Progenitor cell of endocrine pancreas (in vitro differentiated cells): Measurements from ENCODE around the gene PERCC1. TPM values are rescaled to one million over a fixed set of nuclear protein-coding genes. Genes with fewer than 3 reads are reported as not detected.

Source experiments
- DNase-seq: peaks from one replicate; pipeline ENCODE4 v3.0.0; 2021; ENCODE audit warnings: low spot score; ENCODE audit not compliant: unreplicated experiment
- H3K27ac Mint-ChIP-seq: 2 replicates; pipeline ENCODE4 v1.8.0; 2021; ENCODE audit warnings: mild to moderate bottlenecking, moderate library complexity, mixed read lengths
- H3K27me3 Mint-ChIP-seq: 2 replicates; pipeline ENCODE4 v1.8.0; 2021; ENCODE audit warnings: mixed read lengths
- H3K36me3 Mint-ChIP-seq: 2 replicates; pipeline ENCODE4 v1.8.0; 2022; ENCODE audit warnings: mixed read lengths; ENCODE audit not compliant: insufficient read depth
- H3K4me1 Mint-ChIP-seq: 2 replicates; pipeline ENCODE4 v1.8.0; 2021; ENCODE audit warnings: low read depth, mixed read lengths
- H3K4me3 Mint-ChIP-seq: 2 replicates; pipeline ENCODE4 v1.8.0; 2021; ENCODE audit warnings: low read depth, mild to moderate bottlenecking, moderate library complexity, mixed read lengths
- H3K9me3 Mint-ChIP-seq: 2 replicates; pipeline ENCODE4 v1.8.0; 2021; ENCODE audit warnings: low read depth, mixed read lengths
- total RNA-seq: library from RNA; stranded (reverse); gene quantifications from 2 replicates; pipeline ENCODE4 v1.2.1, GENCODE V29; 2021
- TF ChIP-seq, protein P1 (sequence below): fragments of 200-600 bp; sonication (generic); IDR thresholded peaks from one replicate; pipeline ENCODE4 v1.5.0; 2021; ENCODE audit warnings: antibody characterized with exemption, mild to moderate bottlenecking; ENCODE audit not compliant: unreplicated experiment

PERCC1 gene
- total RNA-seq, 1 donor from 2014 or later, result 7.6 TPM

GRCh38 chr16:1389762-1390161 lies 41.1 kb upstream of the PERCC1 start:
- DNase-seq, result no peak
- Mint-ChIP-seq H3K27me3 (no peaks in the 10 kb centered on the region), H3K36me3 (peaks cover 8% of the 10 kb centered on the region), H3K4me1 (no peaks in the 10 kb centered on the region), H3K27ac (no peak overlapping the region), H3K4me3 (no peak overlapping the region), H3K9me3 (no peaks in the 10 kb centered on the region)
- TF ChIP-seq, protein P1, sequence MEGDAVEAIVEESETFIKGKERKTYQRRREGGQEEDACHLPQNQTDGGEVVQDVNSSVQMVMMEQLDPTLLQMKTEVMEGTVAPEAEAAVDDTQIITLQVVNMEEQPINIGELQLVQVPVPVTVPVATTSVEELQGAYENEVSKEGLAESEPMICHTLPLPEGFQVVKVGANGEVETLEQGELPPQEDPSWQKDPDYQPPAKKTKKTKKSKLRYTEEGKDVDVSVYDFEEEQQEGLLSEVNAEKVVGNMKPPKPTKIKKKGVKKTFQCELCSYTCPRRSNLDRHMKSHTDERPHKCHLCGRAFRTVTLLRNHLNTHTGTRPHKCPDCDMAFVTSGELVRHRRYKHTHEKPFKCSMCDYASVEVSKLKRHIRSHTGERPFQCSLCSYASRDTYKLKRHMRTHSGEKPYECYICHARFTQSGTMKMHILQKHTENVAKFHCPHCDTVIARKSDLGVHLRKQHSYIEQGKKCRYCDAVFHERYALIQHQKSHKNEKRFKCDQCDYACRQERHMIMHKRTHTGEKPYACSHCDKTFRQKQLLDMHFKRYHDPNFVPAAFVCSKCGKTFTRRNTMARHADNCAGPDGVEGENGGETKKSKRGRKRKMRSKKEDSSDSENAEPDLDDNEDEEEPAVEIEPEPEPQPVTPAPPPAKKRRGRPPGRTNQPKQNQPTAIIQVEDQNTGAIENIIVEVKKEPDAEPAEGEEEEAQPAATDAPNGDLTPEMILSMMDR, result no peak

DNA sequence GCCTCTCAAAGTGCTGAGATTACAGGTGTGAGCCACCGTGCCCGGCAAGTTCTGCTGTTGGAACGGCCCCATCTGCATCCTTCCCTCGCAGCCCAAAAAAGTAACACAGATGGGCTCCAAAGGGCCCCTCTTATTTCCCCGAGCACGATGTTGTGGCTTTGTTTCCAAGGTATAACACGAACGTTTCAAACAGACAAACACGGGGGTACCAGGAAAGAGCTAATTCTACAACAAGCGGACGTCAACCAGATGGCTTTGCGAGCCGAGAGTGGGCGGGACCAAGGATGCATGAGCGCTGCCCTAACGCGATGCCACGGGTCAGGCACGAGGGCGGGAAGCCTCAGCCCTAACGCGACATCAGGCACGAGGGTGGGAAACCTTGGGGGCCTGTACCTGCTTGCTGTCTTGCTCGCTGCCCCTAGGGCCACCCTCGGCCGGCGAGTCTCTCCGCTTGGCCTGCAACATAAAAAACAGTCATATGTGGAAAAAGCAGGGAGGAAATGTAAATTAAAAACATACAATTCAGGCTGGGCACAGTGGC lies 40.6 kb upstream of the PERCC1 start:
- no peak overlapping the region for H3K27ac Mint-ChIP-seq
- TF ChIP-seq, protein P1, result no peak
- H3K9me3 Mint-ChIP-seq, result no peaks in the 10 kb centered on the region
- no peaks in the 10 kb centered on the region for H3K27me3 Mint-ChIP-seq
- H3K4me1 Mint-ChIP-seq, result no peaks in the 10 kb centered on the region
- no peak for DNase-seq
- no peak overlapping the region for H3K4me3 Mint-ChIP-seq
- H3K36me3 Mint-ChIP-seq, result peaks cover 5% of the 10 kb centered on the region

DNA sequence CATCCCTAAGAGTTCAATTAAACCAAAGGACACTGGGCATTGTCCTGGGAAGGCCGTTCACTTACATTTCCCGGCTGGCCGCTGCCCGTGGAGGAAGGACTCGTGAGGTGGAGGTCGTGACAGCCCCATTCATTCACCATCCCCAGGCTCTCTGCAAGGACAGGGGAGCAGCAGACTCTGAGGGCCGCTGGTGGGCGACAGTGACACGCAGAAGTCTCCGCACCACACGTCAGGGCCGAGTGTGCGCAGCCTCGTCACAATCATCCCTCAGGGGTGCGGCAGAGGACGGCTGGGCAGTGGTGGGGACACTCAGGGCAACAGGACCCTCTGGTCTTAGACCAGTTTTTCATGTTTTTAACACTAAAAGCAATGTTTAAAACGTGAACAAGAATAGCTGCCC lies 38.1 kb upstream of the PERCC1 start:
- no peaks in the 10 kb centered on the region for H3K4me1 Mint-ChIP-seq
- TF ChIP-seq, protein P1, result no peak
- DNase-seq, result no peak
- no peaks in the 10 kb centered on the region for H3K27me3 Mint-ChIP-seq
- H3K36me3 Mint-ChIP-seq, result peaks cover 7% of the 10 kb centered on the region
- no peak overlapping the region for H3K27ac Mint-ChIP-seq
- no peaks in the 10 kb centered on the region for H3K9me3 Mint-ChIP-seq
- no peak overlapping the region for H3K4me3 Mint-ChIP-seq

DNA sequence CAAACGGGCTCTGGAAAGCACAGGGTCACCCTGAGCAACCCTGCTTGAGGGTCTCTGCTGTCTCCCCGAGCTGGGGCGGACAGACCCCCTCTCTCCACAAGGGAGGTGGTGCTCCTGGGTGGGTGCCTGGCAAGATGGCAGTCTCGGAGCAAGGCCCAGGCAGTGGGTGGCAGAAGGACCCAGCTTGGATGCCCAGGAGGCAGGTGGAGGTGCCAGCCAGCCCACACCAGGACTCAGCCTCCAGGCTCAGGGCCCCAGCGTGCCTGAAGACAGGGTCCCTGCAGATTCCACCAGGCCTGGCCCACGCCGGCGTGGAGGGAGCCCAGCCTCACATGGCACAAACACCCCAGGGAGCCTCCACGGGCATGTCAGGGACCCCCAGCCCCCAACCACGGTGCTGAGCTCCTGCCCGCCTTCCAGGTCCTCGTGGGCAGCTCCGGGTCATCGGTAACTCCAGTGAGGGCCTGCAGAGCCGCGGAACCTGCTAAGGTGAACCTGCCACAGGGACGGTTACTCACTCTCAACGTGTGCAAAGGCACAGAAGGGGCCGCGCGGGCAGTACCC lies 37.2 kb upstream of the PERCC1 start:
- TF ChIP-seq, protein P1, result no peak

GRCh38 chr16:1394367-1394951 lies 36.4 kb upstream of the PERCC1 start:
- DNase-seq, result no peak
- Mint-ChIP-seq H3K27me3 (no peaks in the 10 kb centered on the region), H3K4me1 (no peaks in the 10 kb centered on the region), H3K36me3 (peaks cover 10% of the 10 kb centered on the region), H3K9me3 (no peaks in the 10 kb centered on the region), H3K27ac (no peak overlapping the region), H3K4me3 (no peak overlapping the region)
- TF ChIP-seq, protein P1, result no peak

More for the DNA sequence above, 37.2 kb upstream of the PERCC1 start:
- Mint-ChIP-seq H3K27ac (no peak overlapping the region), H3K9me3 (no peaks in the 10 kb centered on the region), H3K4me3 (no peak overlapping the region), H3K36me3 (peaks cover 10% of the 10 kb centered on the region), H3K27me3 (no peaks in the 10 kb centered on the region), H3K4me1 (no peaks in the 10 kb centered on the region)
- DNase-seq, result no peak
